Smooth muscle cell (in vitro differentiated cells): Measurements from ENCODE around the gene CCDC61. TPM values are rescaled to one million over a fixed set of nuclear protein-coding genes. Genes with fewer than 3 reads are reported as not detected.

ENCODE experiments used
- DNase-seq: peaks from one replicate; lab custom pipeline; 2025; ENCODE audit not compliant: unreplicated experiment; lab: John Stamatoyannopoulos, UW
- H2AFZ ChIP-seq: fragments of 200-600 bp; sonication (generic); 2 replicates; pipeline ENCODE4 v1.6.0; 2016; ENCODE audit warnings: antibody characterized with exemption, low read depth, mild to moderate bottlenecking
- H3F3A ChIP-seq: fragments of 200-600 bp; sonication (generic); 2 replicates; pipeline ENCODE4 v1.6.0; 2017; ENCODE audit warnings: antibody characterized with exemption, low read depth
- H3K27ac ChIP-seq: fragments of 200-600 bp; sonication (generic); 2 replicates; pipeline ENCODE4 v1.5.1; 2016; ENCODE audit warnings: low read depth, mild to moderate bottlenecking
- H3K27me3 ChIP-seq: fragments of 200-600 bp; sonication (generic); 2 replicates; pipeline ENCODE4 v1.6.1; 2016; ENCODE audit warnings: low read depth, mild to moderate bottlenecking
- H3K36me3 ChIP-seq: fragments of 200-600 bp; sonication (generic); 2 replicates; pipeline ENCODE4 v1.5.1; 2016; ENCODE audit warnings: low read depth
- H3K4me1 ChIP-seq: fragments of 200-600 bp; sonication (generic); 2 replicates; pipeline ENCODE4 v1.5.1; 2016; ENCODE audit warnings: low read depth
- H3K4me2 ChIP-seq: fragments of 200-600 bp; sonication (generic); 2 replicates; pipeline ENCODE4 v1.6.0; 2016; ENCODE audit warnings: mild to moderate bottlenecking
- H3K4me3 ChIP-seq: fragments of 200-600 bp; sonication (generic); 2 replicates; pipeline ENCODE4 v1.5.1; 2016; ENCODE audit warnings: mild to moderate bottlenecking
- H3K79me2 ChIP-seq: fragments of 200-600 bp; sonication (generic); 2 replicates; pipeline ENCODE4 v1.6.0; 2016; ENCODE audit warnings: low read depth, mild to moderate bottlenecking
- H3K9ac ChIP-seq: fragments of 200-600 bp; sonication (generic); 2 replicates; pipeline ENCODE4 v1.6.0; 2016; ENCODE audit warnings: low read depth
- H3K9me3 ChIP-seq: fragments of 200-600 bp; sonication (generic); replicated peaks from 2 replicates; pipeline ENCODE4 v1.5.1; 2016; ENCODE audit warnings: low read depth
- H4K20me1 ChIP-seq: fragments of 200-600 bp; sonication (generic); 2 replicates; pipeline ENCODE4 v1.6.0; 2016; ENCODE audit warnings: low read depth
- WGBS: methylation state at CpG from one replicate; pipeline ENCODE4 v1.1.7; 2016; ENCODE audit warnings: low lambda C conversion rate; 5-methylcytosine and 5-hydroxymethylcytosine counted together
- polyA plus RNA-seq: library from polyadenylated mRNA; unstranded; fragments of >200 nt; fragmentation: Nextera tagmentation; extraction: Ambion mirVana; gene quantifications from 2 replicates; pipeline ENCODE4 v1.2.1, GENCODE V29; 2016
- total RNA-seq: library from RNA; depleted of rRNA; stranded (reverse); fragments of >200 nt; gene quantifications from 2 replicates; pipeline ENCODE4 v1.2.3, GENCODE V29; 2014
- TF ChIP-seq, protein P1 (sequence below): fragments of 200-600 bp; sonication (generic); IDR thresholded peaks from 2 replicates; pipeline ENCODE4 v1.5.1; 2017; ENCODE audit warnings: borderline replicate concordance, mild to moderate bottlenecking, antibody characterized with exemption; ENCODE audit not compliant: insufficient read depth, poor library complexity, severe bottlenecking

The CCDC61 gene
- total and polyA plus RNA-seq, 2 experiments from 2014 or later: 5.3 to 7.0 TPM

DNA sequence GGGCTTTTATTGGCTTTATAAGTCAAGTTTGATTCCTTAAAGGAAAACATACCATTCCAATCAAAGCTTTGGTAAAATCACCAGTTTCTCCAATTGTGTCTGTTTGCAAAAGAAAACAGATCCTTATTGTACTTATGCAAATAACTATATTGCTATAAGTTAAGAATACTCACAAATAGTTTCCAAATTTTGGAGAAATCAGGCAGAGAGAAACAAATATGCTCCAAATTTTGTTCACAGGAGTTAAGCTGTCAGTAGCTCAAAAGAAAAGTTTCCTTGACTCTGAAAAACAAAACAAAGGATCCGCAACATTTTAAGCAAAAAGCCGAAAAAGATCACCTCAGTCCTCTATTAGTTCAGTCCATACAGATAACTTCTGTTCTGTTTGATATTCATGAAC, 64.7 kb downstream of the CCDC61 start:
- Histone ChIP-seq H4K20me1 (no peaks in the 10 kb centered on the region), H3K27me3 (no peaks in the 10 kb centered on the region), H3K4me2 (no peak overlapping the region), H3K4me3 (no peak overlapping the region), H3F3A (no peaks in the 10 kb centered on the region), H2AFZ (no peak overlapping the region), H3K79me2 (no peaks in the 10 kb centered on the region), H3K4me1 (no peaks in the 10 kb centered on the region), H3K9me3 (no peaks in the 10 kb centered on the region), H3K36me3 (no peaks in the 10 kb centered on the region), H3K27ac (no peak overlapping the region), H3K9ac (no peak overlapping the region)
- TF ChIP-seq, protein P1, sequence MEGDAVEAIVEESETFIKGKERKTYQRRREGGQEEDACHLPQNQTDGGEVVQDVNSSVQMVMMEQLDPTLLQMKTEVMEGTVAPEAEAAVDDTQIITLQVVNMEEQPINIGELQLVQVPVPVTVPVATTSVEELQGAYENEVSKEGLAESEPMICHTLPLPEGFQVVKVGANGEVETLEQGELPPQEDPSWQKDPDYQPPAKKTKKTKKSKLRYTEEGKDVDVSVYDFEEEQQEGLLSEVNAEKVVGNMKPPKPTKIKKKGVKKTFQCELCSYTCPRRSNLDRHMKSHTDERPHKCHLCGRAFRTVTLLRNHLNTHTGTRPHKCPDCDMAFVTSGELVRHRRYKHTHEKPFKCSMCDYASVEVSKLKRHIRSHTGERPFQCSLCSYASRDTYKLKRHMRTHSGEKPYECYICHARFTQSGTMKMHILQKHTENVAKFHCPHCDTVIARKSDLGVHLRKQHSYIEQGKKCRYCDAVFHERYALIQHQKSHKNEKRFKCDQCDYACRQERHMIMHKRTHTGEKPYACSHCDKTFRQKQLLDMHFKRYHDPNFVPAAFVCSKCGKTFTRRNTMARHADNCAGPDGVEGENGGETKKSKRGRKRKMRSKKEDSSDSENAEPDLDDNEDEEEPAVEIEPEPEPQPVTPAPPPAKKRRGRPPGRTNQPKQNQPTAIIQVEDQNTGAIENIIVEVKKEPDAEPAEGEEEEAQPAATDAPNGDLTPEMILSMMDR: no peak
- WGBS: 82% methylated on average over 2 of the region's 2 CpGs
- DNase-seq: no peak

DNA sequence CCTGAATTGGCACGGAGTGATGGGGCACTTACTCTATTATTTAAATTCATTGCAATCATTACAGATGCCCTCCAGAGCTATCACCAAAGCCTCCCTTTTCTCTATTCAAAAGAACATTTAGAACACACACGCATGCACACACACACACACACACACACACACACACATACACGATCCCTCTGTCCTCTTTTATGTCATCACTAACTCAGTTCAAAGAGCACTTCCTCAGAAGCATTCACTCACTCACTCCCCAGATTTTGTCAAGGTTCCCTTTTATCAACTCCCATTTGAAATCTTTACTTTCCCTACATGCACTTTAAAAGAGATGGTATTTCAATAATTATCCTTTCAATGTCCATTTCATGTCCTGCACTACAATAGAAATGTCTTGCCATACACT, 67.9 kb downstream of the CCDC61 start:
- Histone ChIP-seq H3K79me2 (no peaks in the 10 kb centered on the region), H2AFZ (no peak overlapping the region), H4K20me1 (no peaks in the 10 kb centered on the region), H3K27ac (no peak overlapping the region), H3K9me3 (no peaks in the 10 kb centered on the region), H3K4me2 (no peak overlapping the region), H3K9ac (no peak overlapping the region), H3K4me3 (no peak overlapping the region), H3K4me1 (no peaks in the 10 kb centered on the region), H3F3A (no peaks in the 10 kb centered on the region), H3K36me3 (no peaks in the 10 kb centered on the region), H3K27me3 (no peaks in the 10 kb centered on the region)
- TF ChIP-seq, protein P1: no peak
- DNase-seq: no peak
- 71% methylated on average over 3 of the region's 3 CpGs for WGBS

DNA sequence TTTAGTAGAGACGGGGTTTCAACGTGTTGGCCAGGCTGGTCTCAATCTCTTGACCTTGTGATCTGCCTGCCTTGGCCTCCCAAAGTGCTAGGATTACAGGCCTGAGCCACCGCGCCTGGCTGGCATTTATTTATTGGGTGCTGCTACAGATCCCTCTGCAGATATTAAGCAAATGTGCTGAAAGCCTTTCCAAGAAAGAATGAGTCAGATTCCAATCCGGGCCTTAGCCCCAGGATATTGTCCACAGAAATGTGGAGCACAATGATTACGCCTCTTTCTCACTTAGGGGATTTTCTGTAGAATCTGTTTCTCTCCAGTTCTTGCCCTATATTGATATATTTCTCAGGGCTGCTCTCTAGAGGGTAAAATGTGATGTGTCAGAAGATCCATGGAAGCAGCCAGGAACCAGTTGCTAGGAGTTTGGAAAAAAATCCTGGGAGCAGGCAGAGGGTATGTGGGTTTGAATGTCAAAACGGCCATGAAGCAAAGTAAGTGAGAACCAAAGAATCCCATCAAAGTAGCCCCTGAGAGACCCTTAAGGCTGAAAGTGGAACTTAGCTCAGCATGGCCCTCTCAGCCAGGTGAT, 70.3 kb downstream of the CCDC61 start:
- Histone ChIP-seq H3K27ac (no peak overlapping the region), H3K4me2 (no peak overlapping the region), H3K4me1 (no peaks in the 10 kb centered on the region), H3K27me3 (no peaks in the 10 kb centered on the region), H3K4me3 (no peak overlapping the region), H3K79me2 (no peaks in the 10 kb centered on the region), H3K9ac (no peak overlapping the region), H3K9me3 (no peaks in the 10 kb centered on the region), H2AFZ (no peak overlapping the region), H3F3A (no peaks in the 10 kb centered on the region), H4K20me1 (no peaks in the 10 kb centered on the region), H3K36me3 (no peaks in the 10 kb centered on the region)
- no peak for DNase-seq
- TF ChIP-seq, protein P1: no peak
- WGBS: 28% methylated on average over 7 of the region's 7 CpGs

DNA sequence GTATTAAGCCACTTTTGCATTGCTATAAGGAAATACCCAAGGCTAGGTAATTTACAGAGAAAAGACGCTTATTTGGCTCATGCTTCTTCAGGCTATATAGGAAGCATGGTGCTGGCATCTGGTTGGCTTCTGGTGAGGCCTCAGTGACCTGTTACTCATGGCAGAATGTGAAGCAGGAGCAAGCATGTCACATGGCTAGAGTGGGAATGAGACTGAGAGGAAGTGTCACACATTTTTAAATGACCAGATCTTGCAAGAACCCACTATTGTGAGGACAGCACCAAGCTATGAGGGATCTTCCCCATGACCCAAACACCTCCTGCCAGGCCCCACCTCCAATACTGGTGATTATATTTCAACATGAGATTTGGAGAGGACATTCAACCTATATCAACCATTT, 71.2 kb downstream of the CCDC61 start:
- no peaks in the 10 kb centered on the region for H3K9me3 ChIP-seq
- no peak overlapping the region for H3K27ac ChIP-seq
- no peaks in the 10 kb centered on the region for H3F3A ChIP-seq
- H3K27me3 ChIP-seq: no peaks in the 10 kb centered on the region
- H2AFZ ChIP-seq: no peak overlapping the region
- no peak overlapping the region for H3K9ac ChIP-seq
- H3K4me1 ChIP-seq: no peaks in the 10 kb centered on the region
- TF ChIP-seq, protein P1: no peak
- 88% methylated on average over 1 of the region's 1 CpG for WGBS
- H3K79me2 ChIP-seq: no peaks in the 10 kb centered on the region
- H3K36me3 ChIP-seq: no peaks in the 10 kb centered on the region
- no peak overlapping the region for H3K4me2 ChIP-seq
- H3K4me3 ChIP-seq: no peak overlapping the region
- DNase-seq: no peak
- H4K20me1 ChIP-seq: no peaks in the 10 kb centered on the region
